ENCODE measurements around the gene EHBP1L1.

EHBP1L1 gene

GRCh38 chr11:65557280-65558001 lies 18.4 kb upstream of the EHBP1L1 start:
- peak overlapping the region; percentile 89 for H3K4me3 ChIP-seq

GRCh38 chr11:65558002-65558929 lies 17.6 kb upstream of the EHBP1L1 start, which contains the start of gene LTBP3:
LTBP3 (minus strand) TSS chr11:65558359; CDS start chr11:65557959, 400 bp downstream.
- Histone ChIP-seq H3K9ac (ENCODE audit: insufficient read length) (peak within 1 kb of the TSS; percentile 85), H3K36me3 (ENCODE audit: insufficient read depth, low read length) (no peaks in the 10 kb centered on the region), H3K9me3 (ENCODE audit: low read depth, low read length) (no peaks in the 10 kb centered on the region), H3K4me3 (peak within 1 kb of the TSS; percentile 89), H3K27ac (peak within 1 kb of the TSS; percentile 83)
- TF ChIP-seq FOXP2 (optimal IDR thresholded peaks at IDR 0.05; ENCODE audit: control extremely low read depth, extremely low read length, insufficient read depth) = no peak
- TF ChIP-seq POLR2AphosphoS5 (IDR thresholded peaks at IDR 0.05; ENCODE audit: borderline replicate concordance, low read depth, low read length) = peak; percentile 47; the same call in 1 of the 2 replicates
- TF ChIP-seq EZH2 (IDR thresholded peaks at IDR 0.05) = no peak
- no peak for DNase-seq (ENCODE audit: low read depth, low spot score)

More at GRCh38 chr11:65557280-65558001, 18.4 kb upstream of the EHBP1L1 start:
- Histone ChIP-seq H3K36me3 (ENCODE audit: insufficient read depth, low read length) (no peaks in the 10 kb centered on the region; the same call in 1 of the 2 replicates), H3K9ac (ENCODE audit: insufficient read length) (peak overlapping the region; percentile 85), H3K27ac (peak overlapping the region; percentile 83), H3K9me3 (ENCODE audit: low read depth, low read length) (no peaks in the 10 kb centered on the region)
- no peak for DNase-seq (ENCODE audit: low read depth, low spot score)
- no peak for TF ChIP-seq POLR2AphosphoS5 (IDR thresholded peaks at IDR 0.05; ENCODE audit: borderline replicate concordance, low read depth, low read length)
- no peak for TF ChIP-seq FOXP2 (optimal IDR thresholded peaks at IDR 0.05; ENCODE audit: control extremely low read depth, extremely low read length, insufficient read depth)
- no peak for TF ChIP-seq EZH2 (IDR thresholded peaks at IDR 0.05)

- H3K4me3 ChIP-seq = peak overlapping the region; percentile 89
These were observed 16.8 kb upstream of the EHBP1L1 start for GRCh38 chr11:65558930-65559509.

GRCh38 chr11:65559535-65559934 lies 16.3 kb upstream of the EHBP1L1 start:
- Histone ChIP-seq H3K9me3 (ENCODE audit: low read depth, low read length) (no peaks in the 10 kb centered on the region), H3K27ac (peak overlapping the region; percentile 80), H3K36me3 (ENCODE audit: insufficient read depth, low read length) (no peaks in the 10 kb centered on the region), H3K4me3 (no peak overlapping the region), H3K9ac (ENCODE audit: insufficient read length) (no peak overlapping the region)
- no peak for DNase-seq (ENCODE audit: low read depth, low spot score)
- TF ChIP-seq EZH2 (IDR thresholded peaks at IDR 0.05) = no peak
- no peak for TF ChIP-seq FOXP2 (optimal IDR thresholded peaks at IDR 0.05; ENCODE audit: control extremely low read depth, extremely low read length, insufficient read depth)
- no peak for TF ChIP-seq POLR2AphosphoS5 (IDR thresholded peaks at IDR 0.05; ENCODE audit: borderline replicate concordance, low read depth, low read length)

More at GRCh38 chr11:65558930-65559509, 16.8 kb upstream of the EHBP1L1 start:
- no peak for DNase-seq (ENCODE audit: low read depth, low spot score)
- no peaks in the 10 kb centered on the region for H3K9me3 ChIP-seq (ENCODE audit: low read depth, low read length)
- peak overlapping the region; percentile 84 for H3K9ac ChIP-seq (ENCODE audit: insufficient read length)
- TF ChIP-seq FOXP2 (optimal IDR thresholded peaks at IDR 0.05; ENCODE audit: control extremely low read depth, extremely low read length, insufficient read depth) (no peak), POLR2AphosphoS5 (IDR thresholded peaks at IDR 0.05; ENCODE audit: borderline replicate concordance, low read depth, low read length) (no peak), EZH2 (IDR thresholded peaks at IDR 0.05) (no peak)
- H3K36me3 ChIP-seq (ENCODE audit: insufficient read depth, low read length) = no peaks in the 10 kb centered on the region
- peak overlapping the region; percentile 80 for H3K27ac ChIP-seq

- Histone ChIP-seq H3K4me3 (no peak overlapping the region), H3K36me3 (ENCODE audit: insufficient read depth, low read length) (no peaks in the 10 kb centered on the region), H3K9ac (ENCODE audit: insufficient read length) (no peak overlapping the region), H3K27ac (peak overlapping the region; percentile 80; the same call in 1 of the 2 replicates), H3K9me3 (ENCODE audit: low read depth, low read length) (no peaks in the 10 kb centered on the region)
- TF ChIP-seq FOXP2 (optimal IDR thresholded peaks at IDR 0.05; ENCODE audit: control extremely low read depth, extremely low read length, insufficient read depth) = no peak
- TF ChIP-seq EZH2 (IDR thresholded peaks at IDR 0.05) = no peak
- no peak for TF ChIP-seq POLR2AphosphoS5 (IDR thresholded peaks at IDR 0.05; ENCODE audit: borderline replicate concordance, low read depth, low read length)
- no peak for DNase-seq (ENCODE audit: low read depth, low spot score)
These were observed 15.8 kb upstream of the EHBP1L1 start for GRCh38 chr11:65559951-65560537.

GRCh38 chr11:65560555-65561418 lies 15.1 kb upstream of the EHBP1L1 start:
- H3K4me3 ChIP-seq = peak overlapping the region; percentile 29; the same call in 1 of the 2 replicates
- no peak overlapping the region for H3K9ac ChIP-seq (ENCODE audit: insufficient read length)
- no peaks in the 10 kb centered on the region for H3K36me3 ChIP-seq (ENCODE audit: insufficient read depth, low read length)
- no peaks in the 10 kb centered on the region for H3K9me3 ChIP-seq (ENCODE audit: low read depth, low read length)
- no peak for TF ChIP-seq POLR2AphosphoS5 (IDR thresholded peaks at IDR 0.05; ENCODE audit: borderline replicate concordance, low read depth, low read length)
- no peak for TF ChIP-seq EZH2 (IDR thresholded peaks at IDR 0.05)
- TF ChIP-seq FOXP2 (optimal IDR thresholded peaks at IDR 0.05; ENCODE audit: control extremely low read depth, extremely low read length, insufficient read depth) = no peak
- H3K27ac ChIP-seq = no peak overlapping the region
- DNase-seq (ENCODE audit: low read depth, low spot score) = no peak

- Histone ChIP-seq H3K27ac (no peak overlapping the region), H3K9ac (ENCODE audit: insufficient read length) (no peak overlapping the region), H3K9me3 (ENCODE audit: low read depth, low read length) (no peaks in the 10 kb centered on the region), H3K4me3 (no peak overlapping the region), H3K36me3 (ENCODE audit: insufficient read depth, low read length) (no peaks in the 10 kb centered on the region)
- no peak for DNase-seq (ENCODE audit: low read depth, low spot score)
- TF ChIP-seq EZH2 (IDR thresholded peaks at IDR 0.05) = no peak
- no peak for TF ChIP-seq FOXP2 (optimal IDR thresholded peaks at IDR 0.05; ENCODE audit: control extremely low read depth, extremely low read length, insufficient read depth)
- no peak for TF ChIP-seq POLR2AphosphoS5 (IDR thresholded peaks at IDR 0.05; ENCODE audit: borderline replicate concordance, low read depth, low read length)
These were observed 13.8 kb upstream of the EHBP1L1 start for GRCh38 chr11:65562020-65562419.
